Gastroesophageal sphincter (tissue), 3 donors: Measurements from ENCODE around the gene SNED1.

ENCODE experiments used
- CTCF ChIP-seq, 4 experiments: fragments of 200-600 bp in 2 of 4; fragments of 450-650 bp in 2 of 4; sonication (generic) in 1 of 4; IDR thresholded peaks; one replicate each; pipeline ENCODE4 v1.5.1; 2017 to 2019; ENCODE audit warnings: antibody characterized with exemption in 4 of 4, mild to moderate bottlenecking in 2 of 4, moderate library complexity in 2 of 4
- POLR2A ChIP-seq, 2 donors: fragments of 450-650 bp; IDR thresholded peaks; one replicate each; pipeline ENCODE4 v1.6.1; 2017; ENCODE audit warnings: antibody characterized with exemption in 2 of 2, mild to moderate bottlenecking in 2 of 2, moderate library complexity in 1 of 2

- TF ChIP-seq POLR2A (IDR thresholded peaks at IDR 0.05) (no peak), CTCF (IDR thresholded peaks at IDR 0.05) (no peak)
Observed at GRCh38 chr2:241003830-241004564, 5.6 kb downstream of the SNED1 start.
